SK-N-SH (cell line): ENCODE data around the gene SPRED2. TPM values are rescaled to one million over a fixed set of nuclear protein-coding genes. Genes with fewer than 3 reads are reported as not detected.

Experiments used
- CTCF ChIA-PET: fragments of 300-600, 350-600 bp; formaldehyde crosslinking; extraction: SDS; loops from one replicate; lab custom pipeline; 2021; lab: Yijun Ruan, JAX
- POLR2A ChIA-PET: fragments of 350-600 bp; sonication (Branson Sonifier 250); formaldehyde crosslinking; extraction: SDS; loops from one replicate; lab custom pipeline; 2020; ENCODE audit warnings: antibody characterized with exemption, inconsistent platforms; lab: Yijun Ruan, JAX
- DNase-seq: peaks from one replicate; pipeline ENCODE4 v3.0.0; 2012
- H2AFZ ChIP-seq: fragments of 200-600 bp; sonication (generic); 2 replicates; pipeline ENCODE4 v1.8.1; 2016; ENCODE audit warnings: antibody characterized with exemption, mild to moderate bottlenecking, low read depth
- H3F3A ChIP-seq: fragments of 200-600 bp; sonication (generic); replicated peaks from 2 replicates; pipeline ENCODE3; 2016; ENCODE audit warnings: antibody characterized with exemption, mild to moderate bottlenecking; ENCODE audit not compliant: insufficient read depth
- H3K27ac ChIP-seq, 2 experiments: fragments of 200-500 bp in 1 of 2; fragments of 200-600 bp in 1 of 2; sonication (Bioruptor generic) in 1 of 2; sonication (generic), shearing (Covaris generic) in 1 of 2; 2 replicates each; pipeline versions ENCODE4 v1.5.1 to v1.6.1; 2014 to 2016; ENCODE audit warnings: low read depth in 2 of 2, inconsistent platforms in 1 of 2, low read length in 1 of 2, mild to moderate bottlenecking in 1 of 2, mixed read lengths in 1 of 2
- H3K27me3 ChIP-seq: fragments of 200-600 bp; sonication (generic), shearing (Covaris generic); 2 replicates; pipeline ENCODE4 v1.6.1; 2016; ENCODE audit warnings: mixed run types; ENCODE audit not compliant: insufficient read depth
- H3K36me3 ChIP-seq, 2 experiments: fragments of 200-500 bp in 1 of 2; fragments of 200-600 bp in 1 of 2; sonication (Bioruptor generic) in 1 of 2; sonication (generic) in 1 of 2; replicated peaks in 1 of 2; 2 replicates each; pipeline versions ENCODE3 to v1.5.1; 2014 to 2016; ENCODE audit warnings: low read length in 1 of 2, mild to moderate bottlenecking in 1 of 2; ENCODE audit not compliant: insufficient read depth in 2 of 2, control insufficient read depth in 1 of 2
- H3K4me1 ChIP-seq, 2 experiments: fragments of 200-500 bp in 1 of 2; fragments of 200-600 bp in 1 of 2; sonication (Bioruptor generic) in 1 of 2; sonication (generic), shearing (Covaris generic) in 1 of 2; 2 replicates each; pipeline versions ENCODE4 v1.5.1 to v1.6.1; 2014 to 2016; ENCODE audit warnings: low read depth in 1 of 2, low read length in 1 of 2, mixed run types in 1 of 2; ENCODE audit not compliant: insufficient read depth in 2 of 2, control insufficient read depth in 1 of 2
- H3K4me2 ChIP-seq: fragments of 200-600 bp; sonication (generic), shearing (Covaris generic); 2 replicates; pipeline ENCODE4 v1.6.1; 2017; ENCODE audit warnings: mixed run types
- H3K4me3 ChIP-seq, 2 experiments: fragments of 200-500 bp in 1 of 2; fragments of 200-600 bp in 1 of 2; sonication (Bioruptor generic) in 1 of 2; sonication (generic), shearing (Covaris generic) in 1 of 2; 2 replicates each; pipeline versions ENCODE4 v1.5.1 to v1.8.1; 2014 to 2016; ENCODE audit warnings: low read depth in 2 of 2, inconsistent platforms in 1 of 2, low read length in 1 of 2, mild to moderate bottlenecking in 1 of 2, mixed read lengths in 1 of 2, moderate library complexity in 1 of 2
- H3K79me2 ChIP-seq: fragments of 200-600 bp; sonication (generic); 2 replicates; pipeline ENCODE4 v1.8.1; 2017; ENCODE audit warnings: mild to moderate bottlenecking; ENCODE audit not compliant: insufficient read depth
- H3K9ac ChIP-seq: fragments of 200-600 bp; sonication (generic); 2 replicates; pipeline ENCODE4 v1.6.1; 2017; ENCODE audit warnings: mixed run types
- H3K9me2 ChIP-seq: fragments of 200-600 bp; sonication (generic); 2 replicates; pipeline ENCODE4 v1.6.1; 2017; ENCODE audit warnings: mixed run types
- H3K9me3 ChIP-seq: fragments of 200-600 bp; sonication (generic); 2 replicates; pipeline ENCODE4 v1.6.1; 2017; ENCODE audit warnings: mixed run types, mild to moderate bottlenecking, moderate library complexity
- H4K20me1 ChIP-seq: fragments of 200-600 bp; sonication (generic); 2 replicates; pipeline ENCODE4 v1.6.1; 2017; ENCODE audit warnings: mild to moderate bottlenecking, mixed run types; ENCODE audit not compliant: insufficient read depth
- CHD2 ChIP-seq: fragments of 150-350 bp; IDR thresholded peaks from 2 replicates; pipeline ENCODE4 v1.6.1; 2018; ENCODE audit warnings: low read length; ENCODE audit not compliant: partially characterized antibody
- EZH2phosphoT487 ChIP-seq: fragments of 200-600 bp; sonication (generic); IDR thresholded peaks from 2 replicates; pipeline ENCODE4 v1.6.1; 2017; ENCODE audit warnings: low read depth, mixed run types, mild to moderate bottlenecking, antibody characterized with exemption, moderate library complexity, borderline replicate concordance
- FOXJ3 ChIP-seq: sonication (generic); formaldehyde crosslinking; IDR thresholded peaks from 2 replicates; pipeline ENCODE4 v1.5.1; 2020; ENCODE audit warnings: mild to moderate bottlenecking, missing genetic modification reagents
- IRF3 ChIP-seq: fragments of 150-350 bp; IDR thresholded peaks from 2 replicates; pipeline ENCODE4 v1.6.1; 2016; ENCODE audit warnings: mild to moderate bottlenecking, low read depth, low read length
- POLR2AphosphoS5 ChIP-seq: IDR thresholded peaks from 2 replicates; pipeline ENCODE4 v1.6.1; 2012; ENCODE audit warnings: low read depth, low read length
- RFX5 ChIP-seq: IDR thresholded peaks from 2 replicates; pipeline ENCODE4 v1.6.1; 2012; ENCODE audit warnings: mild to moderate bottlenecking, improper control_type of control experiment, low read length
- RXRA ChIP-seq: IDR thresholded peaks from 2 replicates; pipeline ENCODE4 v1.4.0; 2012; ENCODE audit warnings: low read depth, mild to moderate bottlenecking, borderline replicate concordance
- TAF1 ChIP-seq: IDR thresholded peaks from 2 replicates; pipeline ENCODE4 v1.6.1; 2012; ENCODE audit warnings: low read depth, mild to moderate bottlenecking, low read length, moderate library complexity, borderline replicate concordance
- TCF12 ChIP-seq: IDR thresholded peaks from 2 replicates; pipeline ENCODE4 v1.4.0; 2012
- TEAD4 ChIP-seq: IDR thresholded peaks from 2 replicates; pipeline ENCODE4 v1.4.0; 2012; ENCODE audit warnings: mild to moderate bottlenecking, borderline replicate concordance; ENCODE audit not compliant: insufficient read depth
- YY1 ChIP-seq: IDR thresholded peaks from 2 replicates; pipeline ENCODE4 v1.4.0; 2012; ENCODE audit warnings: low read depth, mild to moderate bottlenecking
- whole genome bisulfite sequencing: methylation state at CpG from one replicate; pipeline ENCODE4 v1.1.6; 2017; ENCODE audit warnings: low lambda C conversion rate; 5-methylcytosine and 5-hydroxymethylcytosine counted together
- polyA plus RNA-seq, 3 experiments: library from polyadenylated mRNA; depleted of rRNA; stranded (reverse); fragments of >200 nt; gene quantifications; 2 replicates each; pipeline ENCODE4 v1.2.3, GENCODE V29; 2012

Gene SPRED2
- polyA plus RNA-seq, 1 of the 3 experiments (the other 2 are of a cell fraction): 21.9 TPM

DNA sequence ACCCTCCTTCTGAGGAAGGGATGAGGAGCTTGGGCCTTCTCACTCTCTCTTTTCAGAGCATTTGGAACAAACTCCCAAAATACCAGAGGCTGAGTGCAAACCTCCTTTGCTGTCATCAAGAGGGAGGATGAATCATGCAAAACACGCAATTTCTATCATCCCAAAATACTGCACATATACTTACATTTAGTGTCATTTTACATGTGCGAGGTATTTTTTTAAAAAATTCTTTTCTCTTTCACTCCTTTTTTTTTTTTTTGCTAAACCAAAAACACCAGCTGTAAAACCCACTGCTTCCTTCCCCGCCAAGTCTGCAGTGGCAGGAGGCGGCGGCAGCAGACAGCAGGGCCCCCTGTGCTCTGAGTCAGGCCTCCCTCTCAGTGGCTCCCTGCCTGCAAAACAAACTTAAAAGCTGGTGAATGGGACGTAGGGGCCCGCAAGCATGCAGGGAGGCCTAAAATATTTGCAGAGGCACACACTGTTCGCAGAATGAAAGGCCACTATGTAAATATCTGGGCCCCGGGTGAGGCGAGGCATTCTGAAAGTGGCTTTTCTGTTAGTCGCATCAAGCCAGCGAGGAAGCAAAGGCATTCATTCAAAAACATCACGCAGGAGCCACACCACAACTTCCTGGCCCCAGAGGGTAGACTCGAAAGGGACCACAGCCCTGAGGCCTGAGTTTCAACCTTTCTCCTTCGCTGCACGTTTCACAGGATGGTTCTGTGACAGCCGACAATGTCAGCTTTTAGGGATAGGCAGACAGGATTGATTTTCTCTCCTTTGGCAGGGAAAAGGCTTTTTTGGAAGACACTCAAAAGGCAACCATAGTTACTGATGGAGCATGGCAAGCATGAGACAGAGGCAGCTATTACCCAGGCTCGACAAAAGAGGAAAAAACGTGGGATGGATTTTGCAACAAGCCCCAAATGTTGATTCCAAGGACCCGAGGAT lies 131.4 kb downstream of the SPRED2 start:
- Histone ChIP-seq H3F3A (peaks cover 20% of the 10 kb centered on the region), H4K20me1 (no peaks in the 10 kb centered on the region), H3K79me2 (no peaks in the 10 kb centered on the region), H3K27ac (peak overlapping the region in 1 of 2 experiments; percentile 58; a peak in 2 of 4 replicates), H3K9ac (no peak overlapping the region), H3K27me3 (no peaks in the 10 kb centered on the region), H3K9me2 (no peaks in the 10 kb centered on the region), H3K4me2 (peak overlapping the region; percentile 45; the same call in 1 of the 2 replicates), H3K4me3 (no peak overlapping the region), H3K36me3 (peaks cover 2% of the 10 kb centered on the region in 2 experiments), H3K9me3 (no peaks in the 10 kb centered on the region), H3K4me1 (peaks cover 3 to 23% of the 10 kb centered on the region in 2 experiments; a peak in 3 of 4 replicates), H2AFZ (0 out of 2 replicates have a peak overlapping the region, but pooled peaks have one; percentile 24)
- no peak for DNase-seq
- TF ChIP-seq TCF12 (peak; percentile 18; the same call in 1 of the 2 replicates), RFX5 (no peak), POLR2AphosphoS5 (no peak)
- ChIA-PET CTCF (interaction anchor here (0.6 to 1.9 kb wide), 5 partner anchors 14 to 241 kb away, joined by 3 to 5 read pairs (median 3); no protein-coding TSS in a partner anchor), POLR2A (no interaction called here)
- 66% methylated on average over 18 of the region's 20 CpGs for WGBS

GRCh38 chr2:65300134-65300760 lies 132.2 kb downstream of the SPRED2 start:
- Histone ChIP-seq H4K20me1 (no peaks in the 10 kb centered on the region), H2AFZ (no peak overlapping the region), H3K4me2 (no peak overlapping the region), H3K9me2 (no peaks in the 10 kb centered on the region), H3K27me3 (no peaks in the 10 kb centered on the region), H3K27ac (peak overlapping the region in 1 of 2 experiments; percentile 58; a peak in 1 of 4 replicates), H3K4me3 (no peak overlapping the region), H3K4me1 (peaks cover 3 to 23% of the 10 kb centered on the region in 2 experiments; a peak in 3 of 4 replicates), H3K9me3 (no peaks in the 10 kb centered on the region), H3K79me2 (no peaks in the 10 kb centered on the region), H3K36me3 (no peaks in the 10 kb centered on the region), H3K9ac (no peak overlapping the region), H3F3A (peaks cover 20% of the 10 kb centered on the region)
- WGBS: 81% methylated on average over 16 of the region's 16 CpGs
- TF ChIP-seq RXRA (no peak), TEAD4 (no peak), CHD2 (no peak), FOXJ3 (CRISPR knock-in tag) (no peak), TAF1 (no peak), POLR2AphosphoS5 (no peak), YY1 (no peak), EZH2phosphoT487 (no peak), IRF3 (no peak)
- no peak for DNase-seq
- CTCF ChIA-PET: interaction anchor here (0.9 to 1.9 kb wide), 2 partner anchors 20 to 35 kb away, joined by 3 to 5 read pairs; no protein-coding TSS in a partner anchor
- POLR2A ChIA-PET: no interaction called here
